ENCODE results near the gene FAM83C.
"Not testable (repeated sequence)": the region's sequence is repeated elsewhere in the genome, so short reads cannot be mapped to it uniquely, and the experiment has no call there.

The FAM83C gene

DNA sequence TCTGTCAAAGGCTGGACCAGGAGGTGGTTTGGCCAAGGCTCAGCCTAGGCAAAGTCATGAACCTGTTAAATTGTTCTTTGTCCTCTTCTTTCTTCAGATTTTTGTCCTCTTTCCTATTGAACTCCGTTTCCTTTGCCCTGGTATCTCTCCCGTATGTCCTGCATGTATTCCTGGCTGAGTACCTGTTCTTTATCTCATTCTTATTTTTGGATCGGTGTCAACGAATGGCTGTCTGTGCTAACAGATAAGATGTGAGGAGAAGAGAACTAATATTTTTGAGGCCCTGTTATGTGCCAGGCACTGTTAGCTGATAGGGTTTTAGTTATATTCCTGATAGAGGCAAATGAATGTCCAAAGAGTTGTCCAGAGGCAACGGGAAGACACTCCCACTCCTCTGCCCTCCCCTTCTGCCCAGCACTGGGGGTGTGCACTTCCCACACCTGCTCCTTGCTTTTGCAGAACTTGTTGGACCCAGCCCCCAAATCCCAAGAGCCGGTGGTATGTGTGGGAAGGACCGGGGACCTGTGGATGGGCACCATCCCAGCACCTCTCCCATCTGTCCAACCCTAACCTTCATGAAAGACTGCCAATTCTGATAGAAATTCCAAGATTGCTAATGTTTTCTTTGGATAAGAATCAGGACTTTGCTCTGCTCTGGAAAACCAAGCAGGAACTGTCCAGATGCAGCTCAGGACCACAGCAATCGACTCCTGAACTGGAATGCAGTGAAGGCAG, 34.9 kb downstream of the FAM83C start:
- DNase-seq (ENCODE audit: insufficient read length, low spot score) (no peak), FAIRE-seq (no peak)
- TF ChIP-seq POLR2A (IDR thresholded peaks at IDR 0.05; ENCODE audit: low read depth, low read length) (no peak), POLR2AphosphoS5 (IDR thresholded peaks at IDR 0.05; ENCODE audit: low read depth, low read length) (no peak), TAF1 (IDR thresholded peaks at IDR 0.05; ENCODE audit: low read depth, low read length) (no peak), SPI1 (IDR thresholded peaks at IDR 0.05; ENCODE audit: low read depth, low read length) (no peak), PAX5 (IDR thresholded peaks at IDR 0.05; ENCODE audit: insufficient read depth, low read length, severe bottlenecking) (no peak), POU2F2 (IDR thresholded peaks at IDR 0.05; ENCODE audit: low read depth, low read length) (no peak)

GRCh38 chr20:35254448-35254999, 37.7 kb downstream of the FAM83C start:
- no peak for FAIRE-seq
- TF ChIP-seq POU2F2 (IDR thresholded peaks at IDR 0.05; ENCODE audit: low read depth, low read length) (no peak), TAF1 (IDR thresholded peaks at IDR 0.05; ENCODE audit: low read depth, low read length) (no peak), SPI1 (IDR thresholded peaks at IDR 0.05; ENCODE audit: low read depth, low read length) (no peak), POLR2A (IDR thresholded peaks at IDR 0.05; ENCODE audit: low read depth, low read length) (no peak), PAX5 (IDR thresholded peaks at IDR 0.05; ENCODE audit: insufficient read depth, low read length, severe bottlenecking) (no peak), POLR2AphosphoS5 (IDR thresholded peaks at IDR 0.05; ENCODE audit: low read depth, low read length) (no peak)
- no peak for DNase-seq (ENCODE audit: insufficient read length, low spot score)

GRCh38 chr20:35253010-35253409, 39.2 kb downstream of the FAM83C start:
- TF ChIP-seq POLR2AphosphoS5 (IDR thresholded peaks at IDR 0.05; ENCODE audit: low read depth, low read length) (no peak), PAX5 (IDR thresholded peaks at IDR 0.05; ENCODE audit: insufficient read depth, low read length, severe bottlenecking) (no peak), SPI1 (IDR thresholded peaks at IDR 0.05; ENCODE audit: low read depth, low read length) (no peak), POU2F2 (IDR thresholded peaks at IDR 0.05; ENCODE audit: low read depth, low read length) (no peak), TAF1 (IDR thresholded peaks at IDR 0.05; ENCODE audit: low read depth, low read length) (no peak), POLR2A (IDR thresholded peaks at IDR 0.05; ENCODE audit: low read depth, low read length) (no peak)
- no peak for FAIRE-seq

DNA sequence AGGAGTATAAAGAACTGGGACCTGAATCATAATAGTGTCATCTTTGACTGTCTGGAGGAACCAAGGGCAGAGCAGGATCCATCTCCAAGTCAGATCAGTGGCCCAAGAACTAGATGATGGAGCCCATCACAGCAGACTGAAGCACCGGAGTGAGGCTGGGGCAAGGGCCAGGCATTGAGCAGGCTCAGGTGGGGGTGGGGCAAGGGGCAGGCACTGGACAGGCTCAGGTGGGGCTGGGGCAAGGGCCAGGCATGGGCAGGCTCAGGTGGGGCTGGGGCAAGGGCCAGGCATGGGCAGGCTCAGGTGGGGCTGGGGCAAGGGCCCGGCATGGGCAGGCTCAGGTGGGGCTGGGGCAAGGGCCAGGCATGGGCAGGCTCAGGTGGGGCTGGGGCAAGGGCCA, 39.6 kb downstream of the FAM83C start:
- not testable (repeated sequence) for DNase-seq (ENCODE audit: insufficient read length, low spot score); FAIRE-seq

More at GRCh38 chr20:35253010-35253409, 39.2 kb downstream of the FAM83C start:
- DNase-seq (ENCODE audit: insufficient read length, low spot score): no peak

DNA sequence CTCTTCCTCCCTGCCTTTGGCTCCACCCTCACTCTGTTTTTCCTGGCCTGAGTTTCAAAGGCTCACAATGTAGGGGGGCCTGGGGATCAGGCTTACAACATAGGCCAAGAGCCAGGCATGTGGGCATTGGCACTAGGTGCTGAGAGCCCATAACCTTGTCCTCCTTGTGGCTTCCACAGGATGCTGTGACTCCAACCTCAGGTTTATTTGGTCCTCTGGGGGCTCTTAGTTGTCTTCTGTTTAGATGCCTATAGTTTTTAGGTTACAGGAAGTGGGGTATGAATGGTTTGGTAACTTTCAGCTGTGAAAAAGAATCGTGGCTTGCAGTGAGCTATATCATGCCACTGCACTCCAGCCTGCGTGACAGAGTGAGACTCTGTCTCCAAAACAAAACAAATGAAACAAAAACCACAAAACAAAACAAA, 40.2 kb downstream of the FAM83C start:
- FAIRE-seq (peak; percentile 79), DNase-seq (ENCODE audit: insufficient read length, low spot score) (no peak)

GRCh38 chr20:35251613-35251940, 40.6 kb downstream of the FAM83C start:
- TF ChIP-seq POU2F2 (IDR thresholded peaks at IDR 0.05; ENCODE audit: low read depth, low read length) (no peak), SPI1 (IDR thresholded peaks at IDR 0.05; ENCODE audit: low read depth, low read length) (no peak), PAX5 (IDR thresholded peaks at IDR 0.05; ENCODE audit: insufficient read depth, low read length, severe bottlenecking) (no peak), POLR2AphosphoS5 (IDR thresholded peaks at IDR 0.05; ENCODE audit: low read depth, low read length) (no peak), POLR2A (IDR thresholded peaks at IDR 0.05; ENCODE audit: low read depth, low read length) (no peak), TAF1 (IDR thresholded peaks at IDR 0.05; ENCODE audit: low read depth, low read length) (no peak)
- FAIRE-seq (no peak), DNase-seq (ENCODE audit: insufficient read length, low spot score) (no peak)

More for the DNA sequence above, 40.2 kb downstream of the FAM83C start:
- TF ChIP-seq SPI1 (IDR thresholded peaks at IDR 0.05; ENCODE audit: low read depth, low read length): peak; percentile 30; the same call in 1 of the 2 replicates
- no peak for TF ChIP-seq TAF1 (IDR thresholded peaks at IDR 0.05; ENCODE audit: low read depth, low read length)

GRCh38 chr20:35248641-35249475, 43.4 kb downstream of the FAM83C start:
- DNase-seq (ENCODE audit: insufficient read length, low spot score): no peak
- TF ChIP-seq POLR2AphosphoS5 (IDR thresholded peaks at IDR 0.05; ENCODE audit: low read depth, low read length) (no peak), POLR2A (IDR thresholded peaks at IDR 0.05; ENCODE audit: low read depth, low read length) (no peak), SPI1 (IDR thresholded peaks at IDR 0.05; ENCODE audit: low read depth, low read length) (no peak), TAF1 (IDR thresholded peaks at IDR 0.05; ENCODE audit: low read depth, low read length) (no peak), PAX5 (IDR thresholded peaks at IDR 0.05; ENCODE audit: insufficient read depth, low read length, severe bottlenecking) (no peak), POU2F2 (IDR thresholded peaks at IDR 0.05; ENCODE audit: low read depth, low read length) (no peak)
- FAIRE-seq: no peak

DNA sequence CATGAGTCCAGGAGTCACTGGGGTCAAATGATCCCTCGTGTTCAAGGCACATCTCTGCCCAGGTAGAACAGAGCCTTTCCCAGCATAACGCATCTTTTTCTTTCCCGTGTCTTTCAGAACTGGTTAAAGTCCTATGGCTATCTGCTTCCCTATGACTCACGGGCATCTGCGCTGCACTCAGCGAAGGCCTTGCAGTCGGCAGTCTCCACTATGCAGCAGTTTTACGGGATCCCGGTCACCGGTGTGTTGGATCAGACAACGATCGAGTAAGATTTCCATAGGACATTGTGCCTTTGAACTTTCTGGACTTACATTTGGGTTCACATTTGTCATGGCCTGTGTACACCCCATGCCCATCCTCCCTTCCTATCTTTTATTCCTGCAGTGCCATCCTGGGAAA, 45.5 kb downstream of the FAM83C start:
- FAIRE-seq: peak; percentile 26

DNA sequence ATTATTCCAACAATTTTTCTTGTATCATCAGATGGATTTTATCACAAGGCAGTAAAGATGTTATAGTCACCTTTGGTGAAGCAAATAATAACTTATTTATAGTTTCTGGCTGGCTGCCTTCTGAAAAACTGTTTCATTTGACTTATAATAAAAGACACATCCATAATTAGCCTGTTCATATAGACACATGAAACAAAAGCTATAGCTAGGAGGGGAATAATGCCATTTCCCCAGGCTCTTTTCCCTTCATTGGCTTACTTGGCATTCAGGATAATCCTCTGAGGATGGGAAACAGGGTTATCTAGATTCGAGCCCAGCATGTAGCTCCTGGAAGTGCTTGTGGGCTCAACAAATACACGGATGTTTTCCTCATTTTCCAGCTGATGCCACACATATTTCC, 48.2 kb downstream of the FAM83C start:
- FAIRE-seq: no peak
- TF ChIP-seq PAX5 (IDR thresholded peaks at IDR 0.05; ENCODE audit: insufficient read depth, low read length, severe bottlenecking): no peak
- DNase-seq (ENCODE audit: insufficient read length, low spot score): no peak

More for the DNA sequence above, 45.5 kb downstream of the FAM83C start:
- DNase-seq (ENCODE audit: insufficient read length, low spot score): no peak
- TF ChIP-seq TAF1 (IDR thresholded peaks at IDR 0.05; ENCODE audit: low read depth, low read length) (no peak), SPI1 (IDR thresholded peaks at IDR 0.05; ENCODE audit: low read depth, low read length) (no peak), PAX5 (IDR thresholded peaks at IDR 0.05; ENCODE audit: insufficient read depth, low read length, severe bottlenecking) (no peak), POU2F2 (IDR thresholded peaks at IDR 0.05; ENCODE audit: low read depth, low read length) (no peak), POLR2AphosphoS5 (IDR thresholded peaks at IDR 0.05; ENCODE audit: low read depth, low read length) (no peak), POLR2A (IDR thresholded peaks at IDR 0.05; ENCODE audit: low read depth, low read length) (no peak)

GRCh38 chr20:35243317-35243716, 48.9 kb downstream of the FAM83C start:
- FAIRE-seq: no peak
- TF ChIP-seq POU2F2 (IDR thresholded peaks at IDR 0.05; ENCODE audit: low read depth, low read length) (no peak), POLR2AphosphoS5 (IDR thresholded peaks at IDR 0.05; ENCODE audit: low read depth, low read length) (no peak), PAX5 (IDR thresholded peaks at IDR 0.05; ENCODE audit: insufficient read depth, low read length, severe bottlenecking) (no peak), TAF1 (IDR thresholded peaks at IDR 0.05; ENCODE audit: low read depth, low read length) (no peak), SPI1 (IDR thresholded peaks at IDR 0.05; ENCODE audit: low read depth, low read length) (no peak), POLR2A (IDR thresholded peaks at IDR 0.05; ENCODE audit: low read depth, low read length) (no peak)
- no peak for DNase-seq (ENCODE audit: insufficient read length, low spot score)
